ENCODE results near the gene KCNQ1.

The KCNQ1 gene

GRCh38 chr11:2415601-2416380 is 29.0 kb upstream of the KCNQ1 start:
- H3K4me2 ChIP-seq (ENCODE audit: low read depth, low read length, poor library complexity, severe bottlenecking) = no peak overlapping the region
- H3K9me3 ChIP-seq (ENCODE audit: insufficient read depth, low read depth, low read length) = no peaks in the 10 kb centered on the region
- H3K9me2 ChIP-seq (replicated peaks; ENCODE audit: low read depth, low read length) = no peaks in the 10 kb centered on the region
- H3K9ac ChIP-seq (ENCODE audit: low read depth, low read length, poor library complexity, severe bottlenecking) = no peak overlapping the region
- no peaks in the 10 kb centered on the region for H3K36me3 ChIP-seq (ENCODE audit: insufficient read depth, low read length)
- no peak overlapping the region for H2AFZ ChIP-seq (ENCODE audit: low read length)
- no peaks in the 10 kb centered on the region for H3F3A ChIP-seq (ENCODE audit: low read depth)
- no peak overlapping the region for H3K4me3 ChIP-seq (ENCODE audit: low read length, poor library complexity, severe bottlenecking)
- no peaks in the 10 kb centered on the region for H4K20me1 ChIP-seq (ENCODE audit: insufficient read depth, low read length, poor library complexity, severe bottlenecking)
- no peaks in the 10 kb centered on the region for H3K4me1 ChIP-seq (ENCODE audit: insufficient read depth, low read length, poor library complexity, severe bottlenecking)
- TF ChIP-seq EZH2phosphoT487 (IDR thresholded peaks at IDR 0.05; ENCODE audit: borderline replicate concordance) = no peak
- TF ChIP-seq CTCF (conservative IDR thresholded peaks at IDR 0.05; ENCODE audit: low read length) = no peak; the same call in 1 of the 2 replicates
- no peaks in the 10 kb centered on the region for H3K79me2 ChIP-seq (ENCODE audit: insufficient read depth, low read length)
- no peaks in the 10 kb centered on the region for H3K27me3 ChIP-seq (ENCODE audit: insufficient read depth, low read length, poor library complexity, severe bottlenecking)

- Histone ChIP-seq H3K4me3 (ENCODE audit: low read length, poor library complexity, severe bottlenecking) (no peak overlapping the region), H3K36me3 (ENCODE audit: insufficient read depth, low read length) (no peaks in the 10 kb centered on the region), H3K9me2 (replicated peaks; ENCODE audit: low read depth, low read length) (no peaks in the 10 kb centered on the region), H3K4me2 (ENCODE audit: low read depth, low read length, poor library complexity, severe bottlenecking) (no peak overlapping the region), H3K9ac (ENCODE audit: low read depth, low read length, poor library complexity, severe bottlenecking) (no peak overlapping the region), H3K79me2 (ENCODE audit: insufficient read depth, low read length) (no peaks in the 10 kb centered on the region), H4K20me1 (ENCODE audit: insufficient read depth, low read length, poor library complexity, severe bottlenecking) (no peaks in the 10 kb centered on the region), H3F3A (ENCODE audit: low read depth) (no peaks in the 10 kb centered on the region), H2AFZ (ENCODE audit: low read length) (no peak overlapping the region), H3K9me3 (ENCODE audit: insufficient read depth, low read depth, low read length) (no peaks in the 10 kb centered on the region), H3K4me1 (ENCODE audit: insufficient read depth, low read length, poor library complexity, severe bottlenecking) (no peaks in the 10 kb centered on the region), H3K27me3 (ENCODE audit: insufficient read depth, low read length, poor library complexity, severe bottlenecking) (no peaks in the 10 kb centered on the region)
- TF ChIP-seq CTCF (conservative IDR thresholded peaks at IDR 0.05; ENCODE audit: low read length) = no peak
- TF ChIP-seq EZH2phosphoT487 (IDR thresholded peaks at IDR 0.05; ENCODE audit: borderline replicate concordance) = no peak
Measured at GRCh38 chr11:2416765-2417164, 28.0 kb upstream of the KCNQ1 start.

- no peaks in the 10 kb centered on the region for H3K4me1 ChIP-seq (ENCODE audit: insufficient read depth, low read length, poor library complexity, severe bottlenecking)
- no peaks in the 10 kb centered on the region for H3K9me3 ChIP-seq (ENCODE audit: insufficient read depth, low read depth, low read length)
- H2AFZ ChIP-seq (ENCODE audit: low read length) = no peak overlapping the region
- H3F3A ChIP-seq (ENCODE audit: low read depth) = no peaks in the 10 kb centered on the region
- no peaks in the 10 kb centered on the region for H3K36me3 ChIP-seq (ENCODE audit: insufficient read depth, low read length)
- H3K9ac ChIP-seq (ENCODE audit: low read depth, low read length, poor library complexity, severe bottlenecking) = no peak overlapping the region
- H4K20me1 ChIP-seq (ENCODE audit: insufficient read depth, low read length, poor library complexity, severe bottlenecking) = no peaks in the 10 kb centered on the region
- H3K4me3 ChIP-seq (ENCODE audit: low read length, poor library complexity, severe bottlenecking) = no peak overlapping the region
- H3K27me3 ChIP-seq (ENCODE audit: insufficient read depth, low read length, poor library complexity, severe bottlenecking) = no peaks in the 10 kb centered on the region
- no peak for TF ChIP-seq EZH2phosphoT487 (IDR thresholded peaks at IDR 0.05; ENCODE audit: borderline replicate concordance)
- no peaks in the 10 kb centered on the region for H3K79me2 ChIP-seq (ENCODE audit: insufficient read depth, low read length)
- H3K9me2 ChIP-seq (replicated peaks; ENCODE audit: low read depth, low read length) = no peaks in the 10 kb centered on the region
- H3K4me2 ChIP-seq (ENCODE audit: low read depth, low read length, poor library complexity, severe bottlenecking) = no peak overlapping the region
Measured at GRCh38 chr11:2417856-2418692, 26.7 kb upstream of the KCNQ1 start.

Measured in Loucy (cell line).